UCSD-AML1 (cell line): ENCODE results near the gene WDR1.
A peak's percentile ranks its signal among the peaks of the same experiment; 100 is the strongest.
"Not testable (repeated sequence)": the region's sequence is repeated elsewhere in the genome, so short reads cannot be mapped to it uniquely, and the experiment has no call there.

Source experiments
- DNase-seq: peaks from one replicate; lab custom pipeline; 2025; ENCODE audit not compliant: unreplicated experiment; lab: John Stamatoyannopoulos, UW

WDR1 gene

GRCh38 chr4:10131202-10131601 lies 14.6 kb upstream of the WDR1 start:
- no peak for DNase-seq

- DNase-seq, result no peak
Observed at GRCh38 chr4:10130178-10130888, 13.7 kb upstream of the WDR1 start.

GRCh38 chr4:10129196-10130177 lies 12.9 kb upstream of the WDR1 start:
- DNase-seq, result no peak

- DNase-seq, result no peak
Observed at GRCh38 chr4:10128761-10129160, 12.2 kb upstream of the WDR1 start.

- not testable (repeated sequence) for DNase-seq
Observed at GRCh38 chr4:10127531-10127930, 10.9 kb upstream of the WDR1 start.

- no peak for DNase-seq
Observed at GRCh38 chr4:10124167-10124930, 7.8 kb upstream of the WDR1 start.

- DNase-seq, result peak; percentile 69
Observed at GRCh38 chr4:10123227-10124101, 6.9 kb upstream of the WDR1 start.

- DNase-seq, result no peak
Observed at GRCh38 chr4:10122236-10122932, 5.8 kb upstream of the WDR1 start.

- no peak for DNase-seq
Observed at GRCh38 chr4:10121568-10122208, 5.1 kb upstream of the WDR1 start.

- no peak for DNase-seq
Observed at GRCh38 chr4:10120943-10121567, 4.5 kb upstream of the WDR1 start.

- DNase-seq, result no peak
Observed at GRCh38 chr4:10119773-10120172, 3.2 kb upstream of the WDR1 start.

- no peak for DNase-seq
Observed at GRCh38 chr4:10119278-10119677, 2.7 kb upstream of the WDR1 start.

- peak; percentile 46 for DNase-seq
Observed at GRCh38 chr4:10118048-10119004, 1.7 kb upstream of the WDR1 start.

- peak; percentile 65 for DNase-seq
Observed at GRCh38 chr4:10117359-10118047, 904 bp upstream of the WDR1 start.

- DNase-seq, result peak; percentile 54
Observed at GRCh38 chr4:10115797-10116568, 616 bp downstream of the WDR1 start.

GRCh38 chr4:10115271-10115796 lies 1.3 kb downstream of the WDR1 start:
- peak; percentile 42 for DNase-seq
